BJ (cell line): ENCODE measurements around the gene WTAP. TPM values are rescaled to one million over a fixed set of nuclear protein-coding genes. Genes with fewer than 3 reads are reported as not detected.

ENCODE experiments used
- CTCF ChIA-PET: fragments of 350-600 bp; formaldehyde crosslinking; extraction: SDS; loops from one replicate; lab custom pipeline; 2021; ENCODE audit warnings: antibody characterized with exemption, inconsistent platforms; lab: Yijun Ruan, JAX
- POLR2A ChIA-PET: fragments of 300-600 bp; sonication (Branson Sonifier 250); formaldehyde crosslinking; extraction: SDS; loops from one replicate; lab custom pipeline; 2021; ENCODE audit warnings: antibody characterized with exemption; lab: Charles Lee
- DNase-seq: peaks from one replicate; pipeline ENCODE4 v3.0.0-alpha.2; 2011; ENCODE audit warnings: low read depth
- H3K27me3 ChIP-seq: 2 replicates; pipeline ENCODE4 v1.6.0; 2011; ENCODE audit warnings: low read length; ENCODE audit not compliant: control insufficient read depth, insufficient read depth
- H3K36me3 ChIP-seq: 2 replicates; pipeline ENCODE4 v1.5.1; 2011; ENCODE audit warnings: low read length; ENCODE audit not compliant: control insufficient read depth, insufficient read depth
- H3K4me3 ChIP-seq: 2 replicates; pipeline ENCODE4 v1.5.1; 2011; ENCODE audit warnings: low read depth, mild to moderate bottlenecking, control low read depth, low read length
- polyA plus RNA-seq: library from polyadenylated mRNA; depleted of rRNA; stranded (reverse); fragments of >200 nt; gene quantifications from 2 replicates; pipeline ENCODE4 v1.2.3, GENCODE V29; 2011
- TF ChIP-seq, protein P1 (sequence below): IDR thresholded peaks from 2 replicates; pipeline ENCODE4 v1.5.1; 2011; ENCODE audit warnings: low read depth, mild to moderate bottlenecking, control low read depth, inconsistent platforms, low read length, moderate library complexity; ENCODE audit not compliant: insufficient read depth

WTAP gene
- polyA plus RNA-seq, 1 experiment = 10.0 TPM

DNA sequence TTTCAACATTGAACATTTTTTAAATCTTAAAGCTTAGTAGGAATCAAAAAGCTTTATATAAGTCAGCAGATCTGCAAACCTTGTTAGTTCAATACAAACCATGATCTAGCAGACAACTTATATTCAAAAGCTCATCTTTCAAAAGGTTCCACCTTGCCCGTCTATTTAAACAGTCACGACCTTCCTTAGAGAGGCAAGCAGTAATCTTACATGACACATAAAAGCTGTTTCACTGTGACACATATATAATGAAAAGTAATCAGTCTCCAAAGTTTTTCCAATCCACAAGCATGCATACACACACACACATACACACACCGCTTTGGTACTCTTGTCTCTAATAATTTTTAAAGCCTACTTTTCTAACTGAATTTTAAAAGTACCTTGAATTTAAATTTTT is 47.2 kb upstream of the WTAP start:
- ChIA-PET POLR2A (interaction anchor here (0.7 kb wide), 1 partner anchor 111 kb away, joined by 4 read pairs; no protein-coding TSS in a partner anchor), CTCF (interaction anchor here (0.6 to 1.7 kb wide), 6 partner anchors 9 to 506 kb away, joined by 3 to 4 read pairs (median 3); partner anchors contain the start of gene WTAP)
- H3K4me3 ChIP-seq = no peak overlapping the region
- no peak for DNase-seq
- no peaks in the 10 kb centered on the region for H3K27me3 ChIP-seq
- TF ChIP-seq, protein P1, sequence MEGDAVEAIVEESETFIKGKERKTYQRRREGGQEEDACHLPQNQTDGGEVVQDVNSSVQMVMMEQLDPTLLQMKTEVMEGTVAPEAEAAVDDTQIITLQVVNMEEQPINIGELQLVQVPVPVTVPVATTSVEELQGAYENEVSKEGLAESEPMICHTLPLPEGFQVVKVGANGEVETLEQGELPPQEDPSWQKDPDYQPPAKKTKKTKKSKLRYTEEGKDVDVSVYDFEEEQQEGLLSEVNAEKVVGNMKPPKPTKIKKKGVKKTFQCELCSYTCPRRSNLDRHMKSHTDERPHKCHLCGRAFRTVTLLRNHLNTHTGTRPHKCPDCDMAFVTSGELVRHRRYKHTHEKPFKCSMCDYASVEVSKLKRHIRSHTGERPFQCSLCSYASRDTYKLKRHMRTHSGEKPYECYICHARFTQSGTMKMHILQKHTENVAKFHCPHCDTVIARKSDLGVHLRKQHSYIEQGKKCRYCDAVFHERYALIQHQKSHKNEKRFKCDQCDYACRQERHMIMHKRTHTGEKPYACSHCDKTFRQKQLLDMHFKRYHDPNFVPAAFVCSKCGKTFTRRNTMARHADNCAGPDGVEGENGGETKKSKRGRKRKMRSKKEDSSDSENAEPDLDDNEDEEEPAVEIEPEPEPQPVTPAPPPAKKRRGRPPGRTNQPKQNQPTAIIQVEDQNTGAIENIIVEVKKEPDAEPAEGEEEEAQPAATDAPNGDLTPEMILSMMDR = no peak
- H3K36me3 ChIP-seq = peaks cover 14% of the 10 kb centered on the region

DNA sequence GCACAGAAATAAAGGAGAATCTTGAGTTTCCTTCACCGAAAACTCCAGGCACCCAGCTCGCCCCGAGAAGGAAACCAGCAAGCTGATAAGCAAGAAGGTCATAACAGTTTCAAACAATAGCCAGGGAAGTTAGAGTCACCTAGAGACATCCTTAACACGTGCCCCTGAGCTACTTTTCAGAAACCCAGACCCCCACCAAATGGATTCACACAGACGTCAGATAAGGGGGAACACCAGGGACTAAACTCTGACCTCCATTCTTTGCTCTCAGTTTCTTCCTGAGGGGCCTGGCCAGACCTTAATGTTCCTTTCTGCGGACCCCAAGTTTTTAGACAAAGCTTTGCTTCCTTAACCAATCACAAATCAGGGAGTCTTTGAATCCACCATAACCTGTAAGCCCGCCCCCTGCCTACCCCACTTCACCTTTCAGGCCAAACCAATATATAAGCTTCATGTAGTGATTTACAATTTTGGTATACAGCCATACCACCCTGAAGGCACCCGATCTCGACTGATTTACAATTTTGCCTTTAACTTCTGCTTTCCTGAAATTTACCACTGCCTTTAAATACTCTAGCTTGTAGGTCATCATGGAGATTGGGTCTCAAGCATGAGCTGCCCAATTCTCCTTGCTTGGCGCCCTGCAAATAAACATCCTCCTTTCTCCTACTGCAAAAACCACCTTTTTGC is 46.0 kb upstream of the WTAP start:
- Histone ChIP-seq H3K36me3 (peaks cover 16% of the 10 kb centered on the region), H3K4me3 (no peak overlapping the region), H3K27me3 (no peaks in the 10 kb centered on the region)
- no peak for DNase-seq
- TF ChIP-seq, protein P1 = no peak
- CTCF ChIA-PET = interaction anchor here (1.0 to 3.3 kb wide), 3 partner anchors 8 to 23 kb away, joined by 4 to 13 read pairs (median 4); partner anchors contain the start of gene SOD2
- POLR2A ChIA-PET = interaction anchor here (0.6 to 0.7 kb wide), 2 partner anchors 11 to 107 kb away, joined by 4 read pairs; no protein-coding TSS in a partner anchor

DNA sequence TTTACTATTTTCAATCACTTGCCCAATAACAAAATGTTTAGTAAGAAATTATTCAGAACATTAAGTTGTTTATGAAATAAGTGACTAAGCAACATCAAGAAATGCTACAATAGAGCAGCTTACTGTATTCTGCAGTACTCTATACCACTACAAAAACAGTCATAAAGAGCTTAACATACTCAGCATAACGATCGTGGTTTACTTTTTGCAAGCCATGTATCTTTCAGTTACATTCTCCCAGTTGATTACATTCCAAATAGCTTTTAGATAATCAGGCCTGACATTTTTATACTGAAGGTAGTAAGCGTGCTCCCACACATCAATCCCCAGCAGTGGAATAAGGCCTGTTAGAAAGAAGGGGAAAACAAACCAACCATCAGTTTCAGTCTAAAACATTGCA is 45.0 kb upstream of the WTAP start:
- DNase-seq = no peak
- ChIA-PET POLR2A (no interaction called here), CTCF (interaction anchor here (1.0 to 3.3 kb wide), 2 partner anchors 10 to 24 kb away, joined by 4 to 13 read pairs; partner anchors contain the start of gene SOD2)
- no peaks in the 10 kb centered on the region for H3K27me3 ChIP-seq
- TF ChIP-seq, protein P1 = no peak
- peaks cover 20% of the 10 kb centered on the region for H3K36me3 ChIP-seq
- H3K4me3 ChIP-seq = no peak overlapping the region

DNA sequence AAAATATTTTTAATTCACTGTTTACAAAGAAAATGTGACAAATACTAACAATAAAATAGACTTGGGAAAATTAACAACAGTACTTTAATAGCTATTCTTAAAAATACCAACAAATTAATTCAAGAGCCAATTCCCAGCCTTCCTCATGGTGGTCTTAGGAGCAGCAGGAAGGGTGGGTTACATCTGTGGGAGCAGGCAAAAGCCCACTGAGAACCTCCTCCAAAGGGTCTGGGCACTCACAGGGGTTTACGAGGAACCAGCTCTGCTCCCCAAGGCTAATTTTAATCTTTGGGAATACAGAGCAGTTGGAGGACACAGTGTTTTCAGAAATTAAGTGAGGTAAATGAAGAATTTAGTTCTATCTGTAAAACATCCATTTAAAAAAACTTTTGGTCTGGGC is 44.5 kb upstream of the WTAP start:
- Histone ChIP-seq H3K4me3 (no peak overlapping the region), H3K27me3 (no peaks in the 10 kb centered on the region), H3K36me3 (peaks cover 20% of the 10 kb centered on the region)
- no peak for DNase-seq
- TF ChIP-seq, protein P1 = no peak
- ChIA-PET POLR2A (no interaction called here), CTCF (interaction anchor here (3.3 kb wide), 1 partner anchor 10 kb away, joined by 13 read pairs; the partner anchor contains the start of gene SOD2)

DNA sequence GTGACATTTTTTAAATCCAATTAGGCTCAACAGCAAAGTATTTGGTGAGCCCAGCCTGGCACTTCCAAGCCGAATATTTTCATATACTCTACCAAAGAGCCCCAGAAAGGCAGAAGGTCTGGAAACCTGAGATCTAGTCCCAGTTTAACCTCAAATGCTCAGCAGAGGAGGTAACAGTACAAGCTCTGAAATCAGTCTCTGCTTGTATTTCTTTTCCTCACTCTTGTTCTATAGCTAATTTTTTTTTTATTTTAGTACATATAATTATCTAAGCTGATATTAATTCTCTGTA is 43.3 kb upstream of the WTAP start:
- Histone ChIP-seq H3K36me3 (peaks cover 17% of the 10 kb centered on the region), H3K27me3 (no peaks in the 10 kb centered on the region), H3K4me3 (no peak overlapping the region)
- POLR2A ChIA-PET = no interaction called here
- CTCF ChIA-PET = interaction anchor here (3.3 kb wide), 1 partner anchor 8 kb away, joined by 13 read pairs; the partner anchor contains the start of gene SOD2
- DNase-seq = no peak
- TF ChIP-seq, protein P1 = no peak
